ENCODE measurements around the gene DGAT2.
A peak's percentile ranks its signal among the peaks of the same experiment; 100 is the strongest.

Gene DGAT2

DNA sequence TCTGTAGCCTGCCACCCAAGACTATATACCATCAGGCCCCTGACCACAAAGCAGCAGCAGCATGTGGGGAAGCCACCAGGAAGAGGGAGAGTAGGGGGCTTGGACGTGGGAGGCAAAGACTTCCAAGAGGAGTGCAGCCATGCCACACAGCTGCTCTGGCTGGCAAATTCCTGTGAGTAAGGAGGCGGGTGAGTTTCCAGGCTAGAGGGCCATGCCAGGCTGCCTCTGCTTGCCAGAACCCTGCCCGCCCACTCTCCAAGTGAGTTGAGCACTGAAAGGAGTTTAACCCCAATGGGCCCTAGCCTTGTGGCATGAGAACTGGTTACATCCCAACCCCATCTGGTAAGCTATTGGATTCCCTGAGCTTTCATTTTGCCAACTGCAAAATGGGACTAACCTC is 4.7 kb upstream of the DGAT2 start:
- POLR2A ChIA-PET = no interaction called here
- no peak for DNase-seq
- 90% methylated on average over 3 of the region's 3 CpGs for WGBS (ENCODE audit: insufficient coverage)

DNA sequence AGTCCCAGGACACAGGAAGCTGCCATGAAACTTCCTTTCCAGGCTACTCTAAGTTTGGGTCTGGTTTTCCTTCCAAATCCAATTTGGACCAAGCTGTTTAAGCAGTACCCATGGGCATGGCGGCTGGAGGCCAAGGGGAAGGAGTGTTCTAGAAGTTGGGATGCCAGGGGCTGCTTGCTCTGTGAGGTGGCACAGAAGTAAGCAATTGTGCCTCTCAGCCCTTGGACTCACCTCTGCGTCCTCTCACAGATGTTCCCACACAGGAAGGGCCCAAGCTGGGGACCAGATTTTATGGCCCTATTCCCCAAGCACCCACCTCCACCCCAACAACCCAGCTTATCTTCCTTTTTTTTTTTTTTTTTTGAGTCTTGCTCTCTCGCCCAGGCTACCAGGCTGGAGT is 3.5 kb upstream of the DGAT2 start:
- WGBS (ENCODE audit: insufficient coverage) = 100% methylated on average over 2 of the region's 3 CpGs
- Histone ChIP-seq H3K4me3 (ENCODE audit: control insufficient read depth in 1 of 7, extremely low read depth in 1 of 7, insufficient read depth in 4 of 7, low read depth in 2 of 7, low read length in 6 of 7) (no peak overlapping the region), H3K27me3 (replicated peaks in 2 of 5; ENCODE audit: control insufficient read depth in 4 of 5, insufficient read depth in 5 of 5, low read length in 4 of 5) (peaks cover 0 to 24% (median 13%) of the 10 kb centered on the region in 5 experiments), H3K27ac (ENCODE audit: insufficient read depth in 1 of 2, low read depth in 1 of 2, low read length in 2 of 2, poor library complexity in 1 of 2, severe bottlenecking in 2 of 2) (no peak overlapping the region), H3K36me3 (ENCODE audit: control insufficient read depth in 4 of 4, insufficient read depth in 4 of 4, low read length in 3 of 4) (no peaks in the 10 kb centered on the region), H3K4me1 (ENCODE audit: control extremely low read depth in 1 of 4, control insufficient read depth in 4 of 4, insufficient read depth in 4 of 4, low read length in 3 of 4) (peaks cover 0 to 16% (median 14%) of the 10 kb centered on the region in 4 experiments), H3K9me3 (ENCODE audit: control extremely low read depth in 1 of 5, control insufficient read depth in 4 of 5, insufficient read depth in 2 of 5, low read depth in 1 of 5, low read length in 4 of 5) (no peaks in the 10 kb centered on the region)
- ChIA-PET POLR2A (no interaction called here), CTCF (interaction anchor here (1.2 kb wide), 1 partner anchor 216 kb away, joined by 3 read pairs; no protein-coding TSS in a partner anchor)
- no peak for DNase-seq

More for the DNA sequence above, 4.7 kb upstream of the DGAT2 start:
- CTCF ChIA-PET = interaction anchor here (0.8 kb wide), 1 partner anchor 102 kb away, joined by 3 read pairs; no protein-coding TSS in a partner anchor
- H3K36me3 ChIP-seq (ENCODE audit: control insufficient read depth in 4 of 4, insufficient read depth in 4 of 4, low read length in 3 of 4) = no peaks in the 10 kb centered on the region
- H3K27me3 ChIP-seq (replicated peaks in 2 of 5; ENCODE audit: control insufficient read depth in 4 of 5, insufficient read depth in 5 of 5, low read length in 4 of 5) = peaks cover 0 to 14% (median 7%) of the 10 kb centered on the region in 5 experiments
- no peak overlapping the region for H3K27ac ChIP-seq (ENCODE audit: insufficient read depth in 1 of 2, low read depth in 1 of 2, low read length in 2 of 2, poor library complexity in 1 of 2, severe bottlenecking in 2 of 2)
- peaks cover 0 to 11% (median 11%) of the 10 kb centered on the region in 4 experiments for H3K4me1 ChIP-seq (ENCODE audit: control extremely low read depth in 1 of 4, control insufficient read depth in 4 of 4, insufficient read depth in 4 of 4, low read length in 3 of 4)
- no peak overlapping the region for H3K4me3 ChIP-seq (ENCODE audit: control insufficient read depth in 1 of 7, extremely low read depth in 1 of 7, insufficient read depth in 4 of 7, low read depth in 2 of 7, low read length in 6 of 7)
- H3K9me3 ChIP-seq (ENCODE audit: control extremely low read depth in 1 of 5, control insufficient read depth in 4 of 5, insufficient read depth in 2 of 5, low read depth in 1 of 5, low read length in 4 of 5) = no peaks in the 10 kb centered on the region

DNA sequence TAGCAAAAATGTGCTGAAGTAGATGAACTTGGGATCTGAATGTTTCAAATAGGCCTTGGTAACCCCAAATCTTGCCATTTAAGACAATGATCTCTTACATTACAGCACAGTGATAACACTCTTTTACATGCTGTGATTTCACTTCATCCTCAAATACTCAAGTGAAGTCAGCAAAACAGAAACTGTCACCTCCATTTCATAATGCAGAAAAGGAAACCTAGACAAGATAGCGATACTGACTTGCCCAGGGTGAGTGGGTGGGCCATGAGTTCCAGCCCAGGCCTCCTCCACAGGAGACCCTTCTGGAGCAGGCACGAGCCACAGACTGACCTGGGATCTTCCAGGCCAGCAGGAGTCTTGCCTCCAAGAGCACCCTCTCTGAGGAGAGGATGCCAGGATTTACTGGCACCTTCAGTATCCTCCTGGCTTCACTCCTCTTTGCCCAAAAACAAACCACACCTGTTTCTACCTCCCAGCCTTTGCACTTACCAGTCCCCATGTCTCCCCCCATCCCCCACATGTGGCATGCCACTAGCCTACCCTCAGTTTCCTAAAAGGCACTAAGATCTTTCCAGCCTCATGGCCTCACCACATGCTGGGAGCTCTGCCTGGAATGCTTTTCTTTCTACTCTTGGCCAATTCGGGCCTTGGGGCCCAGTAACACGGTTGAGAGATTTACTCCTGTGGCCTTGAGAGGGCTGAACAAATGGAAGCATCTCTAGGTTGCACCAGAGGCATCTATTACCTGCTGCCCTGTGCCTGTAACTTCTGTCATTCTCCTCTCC is 1.9 kb upstream of the DGAT2 start:
- H3K36me3 ChIP-seq (ENCODE audit: control insufficient read depth in 4 of 4, insufficient read depth in 4 of 4, low read length in 3 of 4) = no peaks in the 10 kb centered on the region
- ChIA-PET CTCF (interaction anchor here (0.7 kb wide), 1 partner anchor 36 kb away, joined by 3 read pairs; no protein-coding TSS in a partner anchor), POLR2A (no interaction called here)
- no peak for DNase-seq
- WGBS (ENCODE audit: insufficient coverage) = 90% methylated on average over 4 of the region's 4 CpGs
- no peaks in the 10 kb centered on the region for H3K9me3 ChIP-seq (ENCODE audit: control extremely low read depth in 1 of 5, control insufficient read depth in 4 of 5, insufficient read depth in 2 of 5, low read depth in 1 of 5, low read length in 4 of 5)
- H3K4me3 ChIP-seq (ENCODE audit: control insufficient read depth in 1 of 7, extremely low read depth in 1 of 7, insufficient read depth in 4 of 7, low read depth in 2 of 7, low read length in 6 of 7) = no peak overlapping the region
- peaks cover 0 to 16% (median 14%) of the 10 kb centered on the region in 4 experiments for H3K4me1 ChIP-seq (ENCODE audit: control extremely low read depth in 1 of 4, control insufficient read depth in 4 of 4, insufficient read depth in 4 of 4, low read length in 3 of 4)
- H3K27ac ChIP-seq (ENCODE audit: insufficient read depth in 1 of 2, low read depth in 1 of 2, low read length in 2 of 2, poor library complexity in 1 of 2, severe bottlenecking in 2 of 2) = no peak overlapping the region
- H3K27me3 ChIP-seq (replicated peaks in 2 of 5; ENCODE audit: control insufficient read depth in 4 of 5, insufficient read depth in 5 of 5, low read length in 4 of 5) = peaks cover 0 to 24% (median 12%) of the 10 kb centered on the region in 5 experiments

DNA sequence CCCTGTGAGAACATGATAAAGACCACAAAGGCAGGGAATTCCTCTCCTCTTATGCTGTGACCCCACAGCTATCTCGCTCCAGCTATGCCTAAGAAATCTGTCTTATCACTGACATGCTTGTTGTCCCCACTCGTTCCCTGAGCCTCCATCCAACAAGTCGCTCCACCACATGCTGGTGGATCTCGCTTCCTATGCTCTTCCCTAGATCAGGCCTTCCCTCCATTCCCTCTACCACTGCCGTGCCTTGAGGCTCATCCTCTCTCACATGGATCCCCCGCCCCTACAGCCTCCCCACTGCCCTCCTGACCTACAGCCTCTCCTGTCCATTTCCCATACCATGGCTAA is 1.4 kb upstream of the DGAT2 start:
- H3K27ac ChIP-seq (ENCODE audit: insufficient read depth in 1 of 2, low read depth in 1 of 2, low read length in 2 of 2, poor library complexity in 1 of 2, severe bottlenecking in 2 of 2) = no peak overlapping the region
- H3K27me3 ChIP-seq (replicated peaks in 2 of 5; ENCODE audit: control insufficient read depth in 4 of 5, insufficient read depth in 5 of 5, low read length in 4 of 5) = peaks cover 0 to 24% (median 12%) of the 10 kb centered on the region in 5 experiments
- CTCF ChIA-PET = interaction anchor here (0.7 kb wide), 1 partner anchor 36 kb away, joined by 3 read pairs; no protein-coding TSS in a partner anchor
- H3K36me3 ChIP-seq (ENCODE audit: control insufficient read depth in 4 of 4, insufficient read depth in 4 of 4, low read length in 3 of 4) = no peaks in the 10 kb centered on the region
- 99% methylated on average over 6 of the region's 6 CpGs for WGBS (ENCODE audit: insufficient coverage)
- peaks cover 0 to 16% (median 14%) of the 10 kb centered on the region in 4 experiments for H3K4me1 ChIP-seq (ENCODE audit: control extremely low read depth in 1 of 4, control insufficient read depth in 4 of 4, insufficient read depth in 4 of 4, low read length in 3 of 4)
- no peaks in the 10 kb centered on the region for H3K9me3 ChIP-seq (ENCODE audit: control extremely low read depth in 1 of 5, control insufficient read depth in 4 of 5, insufficient read depth in 2 of 5, low read depth in 1 of 5, low read length in 4 of 5)
- POLR2A ChIA-PET = no interaction called here
- no peak for DNase-seq
- H3K4me3 ChIP-seq (ENCODE audit: control insufficient read depth in 1 of 7, extremely low read depth in 1 of 7, insufficient read depth in 4 of 7, low read depth in 2 of 7, low read length in 6 of 7) = no peak overlapping the region

DNA sequence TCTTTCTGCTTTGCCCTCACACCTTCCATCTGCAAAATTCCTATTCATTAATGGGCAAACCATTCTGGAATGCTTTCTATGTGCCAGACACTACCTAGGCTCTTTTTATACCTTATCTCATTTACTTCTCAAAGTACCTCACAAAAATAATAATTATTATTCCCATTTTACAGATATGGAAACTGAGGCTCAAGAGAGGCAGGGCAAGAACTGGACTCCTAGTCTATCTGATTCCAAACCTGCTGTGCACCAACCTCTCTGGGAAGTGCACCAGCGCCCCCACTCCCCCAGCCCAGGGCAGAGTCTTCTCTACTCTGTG is 826 bp upstream of the DGAT2 start:
- Histone ChIP-seq H3K4me1 (ENCODE audit: control extremely low read depth in 1 of 4, control insufficient read depth in 4 of 4, insufficient read depth in 4 of 4, low read length in 3 of 4) (peaks cover 0 to 16% (median 14%) of the 10 kb centered on the region in 4 experiments), H3K36me3 (ENCODE audit: control insufficient read depth in 4 of 4, insufficient read depth in 4 of 4, low read length in 3 of 4) (no peaks in the 10 kb centered on the region), H3K27ac (ENCODE audit: insufficient read depth in 1 of 2, low read depth in 1 of 2, low read length in 2 of 2, poor library complexity in 1 of 2, severe bottlenecking in 2 of 2) (no peak overlapping the region), H3K4me3 (ENCODE audit: control insufficient read depth in 1 of 7, extremely low read depth in 1 of 7, insufficient read depth in 4 of 7, low read depth in 2 of 7, low read length in 6 of 7) (peak overlapping the region in 4 of 7 experiments; percentile 47 to 74 (median 58)), H3K27me3 (replicated peaks in 2 of 5; ENCODE audit: control insufficient read depth in 4 of 5, insufficient read depth in 5 of 5, low read length in 4 of 5) (peaks cover 0 to 24% (median 12%) of the 10 kb centered on the region in 5 experiments), H3K9me3 (ENCODE audit: control extremely low read depth in 1 of 5, control insufficient read depth in 4 of 5, insufficient read depth in 2 of 5, low read depth in 1 of 5, low read length in 4 of 5) (no peaks in the 10 kb centered on the region)
- DNase-seq = no peak
- CTCF ChIA-PET = interaction anchor here (1.8 kb wide), 1 partner anchor 10 kb away, joined by 5 read pairs; no protein-coding TSS in a partner anchor
- POLR2A ChIA-PET = no interaction called here
- 50% methylated on average over 1 of the region's 1 CpG for WGBS (ENCODE audit: insufficient coverage)

DNA sequence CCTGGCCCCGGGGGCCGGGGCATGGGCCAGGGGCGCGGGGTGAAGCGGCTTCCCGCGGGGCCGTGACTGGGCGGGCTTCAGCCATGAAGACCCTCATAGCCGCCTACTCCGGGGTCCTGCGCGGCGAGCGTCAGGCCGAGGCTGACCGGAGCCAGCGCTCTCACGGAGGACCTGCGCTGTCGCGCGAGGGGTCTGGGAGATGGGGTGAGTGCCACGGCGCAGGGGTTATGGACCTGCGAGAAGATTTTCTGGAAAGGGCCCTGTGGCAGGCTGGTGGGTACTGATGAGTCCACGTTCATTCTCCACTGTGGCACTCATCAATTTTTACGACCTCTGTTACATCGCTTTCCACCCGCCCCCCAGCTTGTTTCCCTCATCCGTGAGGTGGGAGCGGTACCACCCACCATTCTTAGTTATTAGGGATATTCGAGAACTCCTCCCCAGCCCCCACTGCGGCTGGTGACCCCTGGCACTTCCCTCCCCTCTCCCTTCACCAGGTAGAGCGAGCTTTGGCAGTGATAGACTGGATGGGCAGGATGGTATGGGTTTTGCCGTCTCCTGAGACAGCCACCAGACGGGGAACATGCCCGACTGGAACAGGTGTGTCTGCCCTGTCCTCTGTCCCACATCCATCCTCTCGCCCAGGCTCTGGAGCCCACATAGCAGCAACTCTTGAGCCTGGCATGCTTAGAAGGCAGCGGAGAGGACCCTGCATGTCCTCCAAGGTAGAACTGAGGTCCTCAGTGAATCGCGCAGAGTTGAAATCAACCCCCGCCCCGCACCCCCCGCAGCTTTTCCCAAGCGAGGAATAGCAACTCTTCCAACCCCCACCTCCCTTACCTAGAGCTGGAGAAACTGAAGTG is 562 bp downstream of the DGAT2 start:
- WGBS (ENCODE audit: insufficient coverage) = 20% methylated on average over 36 of the region's 46 CpGs
- no peak overlapping the region for H3K27ac ChIP-seq (ENCODE audit: insufficient read depth in 1 of 2, low read depth in 1 of 2, low read length in 2 of 2, poor library complexity in 1 of 2, severe bottlenecking in 2 of 2)
- peaks cover 0 to 24% (median 12%) of the 10 kb centered on the region in 5 experiments for H3K27me3 ChIP-seq (replicated peaks in 2 of 5; ENCODE audit: control insufficient read depth in 4 of 5, insufficient read depth in 5 of 5, low read length in 4 of 5)
- ChIA-PET POLR2A (interaction anchor here (0.6 to 1.5 kb wide), 2 partner anchors 12 to 100 kb away, joined by 4 to 5 read pairs; no protein-coding TSS in a partner anchor), CTCF (interaction anchor here (1.3 to 1.8 kb wide), 2 partner anchors 9 to 44 kb away, joined by 3 to 5 read pairs; no protein-coding TSS in a partner anchor)
- peak in 2 of 3 donors; percentile 15 to 37 for DNase-seq
- H3K36me3 ChIP-seq (ENCODE audit: control insufficient read depth in 4 of 4, insufficient read depth in 4 of 4, low read length in 3 of 4) = no peaks in the 10 kb centered on the region
- no peaks in the 10 kb centered on the region for H3K9me3 ChIP-seq (ENCODE audit: control extremely low read depth in 1 of 5, control insufficient read depth in 4 of 5, insufficient read depth in 2 of 5, low read depth in 1 of 5, low read length in 4 of 5)
- H3K4me1 ChIP-seq (ENCODE audit: control extremely low read depth in 1 of 4, control insufficient read depth in 4 of 4, insufficient read depth in 4 of 4, low read length in 3 of 4) = peaks cover 0 to 26% (median 22%) of the 10 kb centered on the region in 4 experiments
- H3K4me3 ChIP-seq (ENCODE audit: control insufficient read depth in 1 of 7, extremely low read depth in 1 of 7, insufficient read depth in 4 of 7, low read depth in 2 of 7, low read length in 6 of 7) = peak overlapping the region; percentile 11 to 74 (median 47)

All from common myeloid progenitor, CD34-positive (primary cell).